Ramos (cell line): Measurements from ENCODE around the gene SMARCAL1.

ENCODE experiments used
- in situ Hi-C: fragments of 300-500 bp; cut with MboI; formaldehyde crosslinking; loops from one replicate; pipeline ENCODE4 v1.14.3; 2022; ENCODE audit warnings: low sequenced_read_pairs; ENCODE audit not compliant: unreplicated experiment

The SMARCAL1 gene

DNA sequence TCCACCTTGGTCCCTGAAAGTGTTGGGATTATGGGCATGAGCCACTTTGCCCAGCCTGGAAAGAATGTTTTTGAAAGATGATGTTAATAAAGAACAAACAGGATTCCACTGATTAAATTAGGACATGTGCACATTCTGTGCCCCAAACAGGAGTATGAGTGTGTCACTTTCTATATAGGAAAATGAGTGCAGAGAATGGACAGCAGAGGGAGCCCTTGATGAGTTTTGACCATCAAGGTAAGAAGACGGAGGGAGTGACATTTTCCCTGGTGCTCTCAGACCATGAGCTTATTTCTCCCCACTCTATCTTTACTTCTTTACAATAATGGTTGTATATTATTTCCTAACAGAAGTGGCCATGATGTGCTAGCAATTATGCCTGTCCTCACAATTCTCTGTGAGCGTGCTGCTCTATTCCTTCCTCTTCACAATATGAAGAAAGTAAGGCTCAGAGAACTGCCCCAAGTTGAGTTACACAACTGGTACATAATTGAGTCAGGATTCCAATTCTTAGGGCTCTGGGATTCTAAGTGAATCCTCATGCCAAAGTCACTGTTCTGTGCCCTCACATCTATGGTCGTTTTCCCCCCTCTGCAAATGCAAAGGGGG, 107.0 kb downstream of the SMARCAL1 start:
- in situ Hi-C loops = loop anchor here (5.0 to 25.0 kb wide), 2 partner anchors 148 to 1193 kb away; no protein-coding TSS in a partner anchor

DNA sequence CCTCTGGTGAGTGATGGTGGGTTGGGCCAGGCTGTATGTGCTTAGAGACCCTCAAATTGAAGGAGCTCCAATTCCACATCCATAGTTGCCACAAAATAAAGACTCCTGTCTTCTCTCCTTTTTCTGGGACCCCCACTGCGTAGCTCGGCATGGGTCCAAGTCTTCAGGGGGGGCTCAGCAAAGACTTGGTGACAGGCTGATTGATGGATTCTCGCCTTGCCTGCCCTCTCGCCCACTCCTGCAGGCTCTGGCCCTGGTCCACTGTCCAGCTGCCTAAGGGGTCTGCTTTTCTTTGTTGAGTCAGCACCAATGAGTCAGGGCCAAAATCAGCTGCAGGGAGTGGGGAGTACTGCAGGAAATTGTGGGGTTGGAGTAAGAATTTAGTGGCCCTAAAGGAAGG, 107.8 kb downstream of the SMARCAL1 start:
- in situ Hi-C loops = loop anchor here (25.0 kb wide), 1 partner anchor 1192 kb away; no protein-coding TSS in a partner anchor

DNA sequence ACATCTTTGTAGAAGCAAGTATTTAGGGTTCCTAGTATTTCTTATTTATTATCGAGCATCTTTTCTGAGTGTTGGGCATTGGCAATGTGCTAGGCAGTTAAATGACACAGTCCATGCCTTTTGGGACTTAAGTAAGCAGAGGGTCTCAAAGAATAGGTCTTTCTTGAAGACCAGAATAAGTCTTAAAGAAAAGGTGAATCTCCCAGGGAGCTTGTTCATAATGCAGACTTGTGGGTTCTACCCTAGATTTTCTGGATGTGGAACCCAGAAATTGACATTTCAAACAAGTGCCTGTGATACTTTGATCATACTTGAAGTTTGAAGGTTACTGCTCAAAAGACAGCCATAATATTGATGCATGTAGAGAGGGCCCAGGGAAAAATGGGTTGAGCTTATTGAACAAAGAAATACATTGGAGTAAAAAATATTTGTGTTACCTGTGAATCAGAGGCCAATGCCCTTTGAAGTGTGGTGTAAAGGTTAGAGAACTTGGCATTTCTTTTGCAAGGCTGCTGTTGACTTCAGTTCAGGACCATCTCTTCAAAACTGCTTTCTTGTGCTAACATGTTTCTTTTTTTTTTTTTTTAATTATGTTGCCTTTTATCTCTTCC, 110.7 kb downstream of the SMARCAL1 start:
- in situ Hi-C loops = loop anchor here (25.0 kb wide), 1 partner anchor 1189 kb away; no protein-coding TSS in a partner anchor

DNA sequence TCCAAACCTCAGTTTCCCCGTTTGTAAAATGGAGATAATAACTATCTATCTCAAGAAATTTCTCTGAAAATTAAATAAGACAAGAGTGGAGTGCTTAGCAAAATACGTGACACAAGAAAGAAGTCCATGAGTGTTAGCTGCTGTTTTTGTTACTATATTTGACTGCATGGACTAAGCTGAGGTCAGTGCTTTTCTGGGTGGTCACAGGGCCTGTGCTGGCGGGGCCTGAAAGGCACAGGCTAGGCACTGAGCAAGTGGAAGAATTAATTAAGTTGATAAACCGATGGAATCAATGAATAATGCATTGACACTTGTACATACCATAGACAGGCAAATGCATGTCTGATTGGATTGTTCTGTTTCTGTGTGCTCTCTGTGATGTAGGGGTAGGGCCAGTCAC, 113.7 kb downstream of the SMARCAL1 start:
- in situ Hi-C loops = no loop called here

DNA sequence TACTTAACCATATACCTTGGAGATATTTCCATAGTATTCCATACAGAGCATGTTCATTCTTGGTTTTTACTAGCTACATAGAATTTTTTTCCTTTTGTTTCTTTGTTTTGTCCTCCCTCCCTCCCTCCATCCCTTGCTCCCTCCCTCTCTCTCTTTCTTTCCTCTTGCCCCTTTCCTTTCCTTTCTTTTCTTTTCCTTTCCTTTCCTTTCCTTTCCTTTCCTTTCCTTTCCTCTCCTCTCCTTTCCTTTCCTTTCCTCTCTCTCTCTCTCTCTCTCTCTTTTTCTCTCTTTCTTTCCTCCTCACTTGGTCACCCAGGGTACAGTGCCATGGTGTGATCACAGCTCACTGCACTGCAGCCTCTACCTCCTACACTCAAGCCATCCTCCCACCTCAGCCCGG, 114.7 kb downstream of the SMARCAL1 start:
- in situ Hi-C loops = no loop called here

DNA sequence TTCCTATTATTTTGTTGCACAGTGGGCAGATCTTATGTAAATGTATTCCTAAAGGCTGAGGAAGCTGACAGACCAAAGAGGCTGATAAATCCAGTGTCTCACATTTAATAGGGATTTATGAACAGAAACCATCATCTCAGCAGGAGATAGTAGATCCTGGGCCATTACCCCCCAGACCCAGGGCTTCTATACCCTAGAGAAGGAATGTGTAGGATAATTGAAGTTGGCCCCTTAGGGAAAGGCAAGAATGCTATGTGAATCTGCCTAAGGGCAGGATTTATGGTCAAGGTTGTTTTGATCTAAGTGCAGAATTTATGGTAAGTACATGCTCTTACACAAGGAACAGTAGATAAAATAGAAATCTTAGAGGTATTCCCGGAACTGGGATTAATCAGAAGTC, 115.3 kb downstream of the SMARCAL1 start:
- in situ Hi-C loops = no loop called here

- in situ Hi-C loops = no loop called here
Measured at GRCh38 chr2:216532562-216532961, 120.3 kb downstream of the SMARCAL1 start.
